Uterus (tissue), 4 donors: ENCODE results near the gene ZDHHC21. TPM values are rescaled to one million over a fixed set of nuclear protein-coding genes. Genes with fewer than 3 reads are reported as not detected.

ENCODE experiments used
- DNase-seq, 2 donors: peaks; one replicate each; pipeline ENCODE4 v3.0.0-alpha.2; 2019 to 2020
- H3K27ac ChIP-seq, 2 donors: fragments of 200-600 bp; sonication (generic); 1 replicate in 1 of 2; 2 replicates in 1 of 2; pipeline ENCODE4 v1.5.1; 2016 to 2018
- H3K27me3 ChIP-seq, 2 donors: fragments of 200-600 bp; sonication (generic); one replicate each; pipeline ENCODE4 v1.5.1; 2018 to 2019; ENCODE audit warnings: control low read depth in 1 of 2
- H3K36me3 ChIP-seq, 2 donors: fragments of 200-600 bp; sonication (generic); one replicate each; pipeline ENCODE4 v1.5.1; 2019; ENCODE audit warnings: control low read depth in 1 of 2
- H3K4me1 ChIP-seq, 2 donors: fragments of 200-600 bp; sonication (generic); one replicate each; pipeline ENCODE4 v1.5.1; 2018 to 2019; ENCODE audit warnings: control low read depth in 1 of 2
- H3K4me3 ChIP-seq, 2 donors: fragments of 200-600 bp; sonication (generic); 1 replicate in 1 of 2; 2 replicates in 1 of 2; pipeline ENCODE4 v1.5.1; 2018 to 2019; ENCODE audit warnings: mild to moderate bottlenecking in 1 of 2
- H3K9me3 ChIP-seq, 2 donors: fragments of 200-600 bp; sonication (generic); one replicate each; pipeline ENCODE4 v1.5.1; 2019; ENCODE audit warnings: control low read depth in 1 of 2
- CTCF ChIP-seq, 4 experiments: fragments of 200-600 bp in 2 of 4; fragments of 450-650 bp in 2 of 4; sonication (generic) in 2 of 4; IDR thresholded peaks; one replicate each; pipeline ENCODE4 v1.5.1; 2016 to 2019; ENCODE audit warnings: antibody characterized with exemption in 4 of 4, mild to moderate bottlenecking in 2 of 4, moderate library complexity in 1 of 4
- POLR2A ChIP-seq, 2 donors: fragments of 450-650 bp; IDR thresholded peaks; one replicate each; pipeline ENCODE4 v1.6.1; 2016; ENCODE audit warnings: antibody characterized with exemption in 2 of 2, mild to moderate bottlenecking in 1 of 2, moderate library complexity in 1 of 2
- intact Hi-C: fragments of 100-400 bp; cut with DNase I; formaldehyde crosslinking; loops from one replicate; pipeline ENCODE4 v1.15.1; 2023; ENCODE audit warnings: low total_unique reads
- total RNA-seq, 4 donors: library from RNA; depleted of rRNA in 3 of 4; stranded (reverse); fragments of >200 nt in 3 of 4; gene quantifications; one replicate each; pipeline versions ENCODE4 v1.1.0 to v1.2.4, GENCODE V29; 2014 to 2023
- donor health status: DM: yes; HTN: yes; CAD: no.

The ZDHHC21 gene
- total RNA-seq, 4 donors from 2014 or later: 6.9 to 54.9 (median 13.6) TPM

- H3K4me3 ChIP-seq: no peak overlapping the region
- intact Hi-C loops: no loop called here
- no peaks in the 10 kb centered on the region for H3K4me1 ChIP-seq
- DNase-seq: no peak
- H3K27ac ChIP-seq: no peak overlapping the region
- no peaks in the 10 kb centered on the region for H3K9me3 ChIP-seq
- TF ChIP-seq CTCF (IDR thresholded peaks at IDR 0.05): no peak
- TF ChIP-seq POLR2A (IDR thresholded peaks at IDR 0.05): no peak
- H3K27me3 ChIP-seq: no peaks in the 10 kb centered on the region
- H3K36me3 ChIP-seq: no peaks in the 10 kb centered on the region
Observed at GRCh38 chr9:14645648-14646047, 47.6 kb downstream of the ZDHHC21 start.

GRCh38 chr9:14640967-14641366 is 52.3 kb downstream of the ZDHHC21 start:
- Histone ChIP-seq H3K27me3 (no peaks in the 10 kb centered on the region), H3K4me3 (no peak overlapping the region), H3K27ac (no peak overlapping the region), H3K4me1 (no peaks in the 10 kb centered on the region), H3K9me3 (no peaks in the 10 kb centered on the region), H3K36me3 (no peaks in the 10 kb centered on the region)
- TF ChIP-seq POLR2A (IDR thresholded peaks at IDR 0.05) (no peak), CTCF (IDR thresholded peaks at IDR 0.05) (no peak)
- intact Hi-C loops: no loop called here
- no peak for DNase-seq

GRCh38 chr9:14640294-14640693 is 52.9 kb downstream of the ZDHHC21 start:
- no peak for DNase-seq
- Histone ChIP-seq H3K36me3 (no peaks in the 10 kb centered on the region), H3K27ac (no peak overlapping the region), H3K27me3 (no peaks in the 10 kb centered on the region), H3K4me3 (no peak overlapping the region), H3K9me3 (no peaks in the 10 kb centered on the region), H3K4me1 (no peaks in the 10 kb centered on the region)
- intact Hi-C loops: no loop called here
- TF ChIP-seq POLR2A (IDR thresholded peaks at IDR 0.05): no peak
- no peak for TF ChIP-seq CTCF (IDR thresholded peaks at IDR 0.05)

GRCh38 chr9:14633906-14634565 is 59.2 kb downstream of the ZDHHC21 start:
- DNase-seq: no peak
- intact Hi-C loops: no loop called here
- no peaks in the 10 kb centered on the region for H3K9me3 ChIP-seq
- H3K4me1 ChIP-seq: no peaks in the 10 kb centered on the region
- no peak for TF ChIP-seq CTCF (IDR thresholded peaks at IDR 0.05)
- no peak for TF ChIP-seq POLR2A (IDR thresholded peaks at IDR 0.05)
- H3K27me3 ChIP-seq: no peaks in the 10 kb centered on the region
- no peak overlapping the region for H3K27ac ChIP-seq
- H3K36me3 ChIP-seq: no peaks in the 10 kb centered on the region
- no peak overlapping the region for H3K4me3 ChIP-seq

- no peak for TF ChIP-seq CTCF (IDR thresholded peaks at IDR 0.05)
- TF ChIP-seq POLR2A (IDR thresholded peaks at IDR 0.05): no peak
- H3K9me3 ChIP-seq: no peaks in the 10 kb centered on the region
- H3K36me3 ChIP-seq: no peaks in the 10 kb centered on the region
- DNase-seq: no peak
- no peaks in the 10 kb centered on the region for H3K4me1 ChIP-seq
- no peaks in the 10 kb centered on the region for H3K27me3 ChIP-seq
- no peak overlapping the region for H3K27ac ChIP-seq
- intact Hi-C loops: no loop called here
- H3K4me3 ChIP-seq: no peak overlapping the region
Observed at GRCh38 chr9:14633148-14633547, 60.1 kb downstream of the ZDHHC21 start.
